Measurements from ENCODE around the gene TMEM63A.

DNA sequence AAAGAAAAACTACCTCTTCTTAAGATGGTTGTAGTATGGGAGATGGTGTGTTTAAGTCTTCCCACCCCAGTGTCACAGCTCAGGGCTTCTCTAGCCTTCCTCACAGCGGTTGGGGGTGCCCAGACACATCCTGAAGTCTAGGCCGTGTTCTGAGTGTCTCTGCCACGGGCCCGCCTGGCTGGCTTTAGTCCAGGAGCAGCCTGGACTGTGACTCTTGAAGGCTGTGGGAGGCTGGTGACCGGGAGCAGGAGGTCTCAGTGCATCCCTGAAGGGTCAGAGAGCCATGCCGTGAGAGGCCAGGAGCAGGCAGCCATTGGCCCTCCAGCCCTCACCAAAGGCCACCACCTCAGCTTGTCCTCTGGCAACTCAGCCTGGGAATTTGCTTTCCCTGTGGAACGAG is 67.8 kb downstream of the TMEM63A start:
- TF ChIP-seq, protein P1, sequence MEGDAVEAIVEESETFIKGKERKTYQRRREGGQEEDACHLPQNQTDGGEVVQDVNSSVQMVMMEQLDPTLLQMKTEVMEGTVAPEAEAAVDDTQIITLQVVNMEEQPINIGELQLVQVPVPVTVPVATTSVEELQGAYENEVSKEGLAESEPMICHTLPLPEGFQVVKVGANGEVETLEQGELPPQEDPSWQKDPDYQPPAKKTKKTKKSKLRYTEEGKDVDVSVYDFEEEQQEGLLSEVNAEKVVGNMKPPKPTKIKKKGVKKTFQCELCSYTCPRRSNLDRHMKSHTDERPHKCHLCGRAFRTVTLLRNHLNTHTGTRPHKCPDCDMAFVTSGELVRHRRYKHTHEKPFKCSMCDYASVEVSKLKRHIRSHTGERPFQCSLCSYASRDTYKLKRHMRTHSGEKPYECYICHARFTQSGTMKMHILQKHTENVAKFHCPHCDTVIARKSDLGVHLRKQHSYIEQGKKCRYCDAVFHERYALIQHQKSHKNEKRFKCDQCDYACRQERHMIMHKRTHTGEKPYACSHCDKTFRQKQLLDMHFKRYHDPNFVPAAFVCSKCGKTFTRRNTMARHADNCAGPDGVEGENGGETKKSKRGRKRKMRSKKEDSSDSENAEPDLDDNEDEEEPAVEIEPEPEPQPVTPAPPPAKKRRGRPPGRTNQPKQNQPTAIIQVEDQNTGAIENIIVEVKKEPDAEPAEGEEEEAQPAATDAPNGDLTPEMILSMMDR (IDR thresholded peaks at IDR 0.05): no peak
- no peak for TF ChIP-seq POLR2A (IDR thresholded peaks at IDR 0.05)

Data from heart left ventricle (tissue), 13 donors.